Left lung (tissue), 10 donors: Measurements from ENCODE around the gene AKAP7. TPM values are rescaled to one million over a fixed set of nuclear protein-coding genes. Genes with fewer than 3 reads are reported as not detected.

Experiments
- ATAC-seq: fragments of 200-7000 bp; cut with Tn5 transposase; one replicate; pipeline ENCODE4 v1.9.1; 2020; ENCODE audit warnings: moderate library complexity
- DNase-seq, 4 donors: peaks; one replicate each; pipeline ENCODE4 v3.0.0-alpha.2; 2013 to 2020
- H3K27ac ChIP-seq, 2 donors: fragments of 200-600 bp; sonication (generic) in 1 of 2; one replicate each; pipeline versions ENCODE4 v1.5.0 to v1.8.0; 2020 to 2021
- H3K27me3 ChIP-seq, 2 donors: fragments of 200-600 bp; sonication (generic) in 1 of 2; one replicate each; pipeline versions ENCODE4 v1.5.0 to v1.8.0; 2020 to 2021
- H3K36me3 ChIP-seq, 2 donors: fragments of 200-600 bp; sonication (generic) in 1 of 2; one replicate each; pipeline versions ENCODE4 v1.5.0 to v1.8.0; 2020 to 2021
- H3K4me1 ChIP-seq, 2 donors: fragments of 200-600 bp; one replicate each; pipeline ENCODE4 v1.8.0; 2021
- H3K4me3 ChIP-seq, 2 donors: fragments of 200-600 bp; sonication (generic) in 1 of 2; one replicate each; pipeline versions ENCODE4 v1.5.0 to v1.8.0; 2020 to 2021; ENCODE audit warnings: mild to moderate bottlenecking in 1 of 2
- H3K9me3 ChIP-seq, 2 donors: fragments of 200-600 bp; sonication (generic) in 1 of 2; one replicate each; pipeline versions ENCODE4 v1.5.0 to v1.8.0; 2020 to 2021
- CTCF ChIP-seq, 2 donors: fragments of 200-600 bp; sonication (generic) in 1 of 2; IDR thresholded peaks; one replicate each; pipeline versions ENCODE4 v1.5.0 to v1.8.0; 2021; ENCODE audit warnings: antibody characterized with exemption in 2 of 2
- intact Hi-C, 2 donors: fragments of 100-400 bp; cut with DNase I; formaldehyde crosslinking; loops; one replicate each; pipeline versions ENCODE4 v1.11.2 to v1.14.2; 2022
- polyA plus RNA-seq, 6 donors: library from polyadenylated mRNA; unstranded; fragments of 120-200 nt; gene quantifications; one replicate each; pipeline ENCODE4 v1.2.1, GENCODE V29; 2013; ENCODE audit not compliant: insufficient read length in 6 of 6
- total RNA-seq, 2 donors: library from RNA; stranded (reverse); fragmentation: NEBNext Ultra II Directional; extraction: Animal tissue kit (Norgen Biotek cat#: 25700); gene quantifications; one replicate each; pipeline ENCODE4 v1.2.1, GENCODE V29; 2021
- donor health status: DM: no; HTN: yes; CAD: no.
- donor health status: DM: no; HTN: no; CAD: no.

The AKAP7 gene
- total and polyA plus RNA-seq, 8 donors = 9.3 to 28.2 (median 21.2) TPM

- intact Hi-C loops = loop anchor here (5.0 to 10.0 kb wide), 2 partner anchors 221 to 228 kb away; no protein-coding TSS in a partner anchor
- ATAC-seq (no peak), DNase-seq (no peak)
- H3K9me3 ChIP-seq = no peaks in the 10 kb centered on the region
- no peak for TF ChIP-seq CTCF (IDR thresholded peaks at IDR 0.05)
- no peak overlapping the region for H3K4me3 ChIP-seq
- H3K36me3 ChIP-seq = no peaks in the 10 kb centered on the region
- H3K27me3 ChIP-seq = no peaks in the 10 kb centered on the region
- no peaks in the 10 kb centered on the region for H3K4me1 ChIP-seq
- no peak overlapping the region for H3K27ac ChIP-seq
Observed at GRCh38 chr6:131115651-131116050, 19.6 kb upstream of the AKAP7 start.

DNA sequence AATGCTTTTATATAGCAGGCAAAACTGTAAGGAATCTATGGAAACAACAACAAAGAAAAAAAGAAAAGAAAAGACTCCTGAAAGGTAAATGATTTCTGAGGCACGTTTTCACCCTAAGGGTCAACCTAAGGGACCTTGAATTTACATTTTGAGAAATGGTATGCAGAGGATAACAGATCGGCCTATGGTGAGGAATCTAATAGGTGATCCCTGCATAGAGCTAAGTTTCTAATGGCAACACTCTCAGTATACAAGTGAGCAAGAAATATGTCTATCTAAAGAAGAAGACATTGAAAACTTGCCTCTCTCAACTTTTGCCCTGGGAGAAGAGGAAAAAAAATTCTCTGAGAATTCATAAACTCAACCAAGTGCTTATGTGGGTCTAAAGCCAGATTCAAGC lies 18.9 kb upstream of the AKAP7 start:
- H3K4me1 ChIP-seq = no peaks in the 10 kb centered on the region
- no peaks in the 10 kb centered on the region for H3K9me3 ChIP-seq
- DNase-seq (no peak), ATAC-seq (no peak)
- no peak overlapping the region for H3K27ac ChIP-seq
- no peaks in the 10 kb centered on the region for H3K27me3 ChIP-seq
- no peak for TF ChIP-seq CTCF (IDR thresholded peaks at IDR 0.05)
- H3K36me3 ChIP-seq = no peaks in the 10 kb centered on the region
- intact Hi-C loops = loop anchor here (5.0 to 10.0 kb wide), 2 partner anchors 222 to 229 kb away; no protein-coding TSS in a partner anchor
- H3K4me3 ChIP-seq = no peak overlapping the region

DNA sequence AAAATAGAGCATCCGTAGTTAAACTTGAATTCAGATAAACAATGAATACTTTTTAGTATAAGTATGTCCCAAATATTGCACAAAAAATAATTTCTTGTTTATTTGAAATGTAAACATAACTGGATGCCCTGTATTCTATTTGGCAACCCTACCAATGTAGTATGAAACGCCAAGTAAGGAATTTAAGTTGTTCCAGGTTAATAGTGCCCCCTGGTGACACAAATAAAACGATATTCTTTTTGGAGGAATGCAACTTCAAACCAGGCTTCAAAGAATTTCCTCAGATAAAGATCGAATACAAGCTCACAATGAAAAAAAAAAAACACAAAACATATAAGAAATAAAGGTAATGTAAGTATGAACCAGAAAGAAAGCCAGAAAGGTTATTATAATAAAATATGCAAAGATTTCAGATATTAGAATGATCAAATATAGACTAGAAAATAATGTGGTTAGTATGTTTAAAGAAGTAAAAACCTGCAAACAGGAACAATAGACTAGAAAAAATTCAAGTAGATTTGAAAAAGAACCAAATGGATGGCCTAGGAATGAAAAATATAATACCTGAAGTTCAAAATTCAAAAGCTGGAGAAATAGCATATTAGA lies 18.4 kb upstream of the AKAP7 start:
- Histone ChIP-seq H3K9me3 (no peaks in the 10 kb centered on the region), H3K4me3 (no peak overlapping the region), H3K27me3 (no peaks in the 10 kb centered on the region), H3K27ac (no peak overlapping the region), H3K4me1 (no peaks in the 10 kb centered on the region), H3K36me3 (no peaks in the 10 kb centered on the region)
- intact Hi-C loops = loop anchor here (5.0 to 10.0 kb wide), 2 partner anchors 222 to 230 kb away; no protein-coding TSS in a partner anchor
- DNase-seq (no peak), ATAC-seq (peak; percentile 82)
- TF ChIP-seq CTCF (IDR thresholded peaks at IDR 0.05) = peak; percentile 47

DNA sequence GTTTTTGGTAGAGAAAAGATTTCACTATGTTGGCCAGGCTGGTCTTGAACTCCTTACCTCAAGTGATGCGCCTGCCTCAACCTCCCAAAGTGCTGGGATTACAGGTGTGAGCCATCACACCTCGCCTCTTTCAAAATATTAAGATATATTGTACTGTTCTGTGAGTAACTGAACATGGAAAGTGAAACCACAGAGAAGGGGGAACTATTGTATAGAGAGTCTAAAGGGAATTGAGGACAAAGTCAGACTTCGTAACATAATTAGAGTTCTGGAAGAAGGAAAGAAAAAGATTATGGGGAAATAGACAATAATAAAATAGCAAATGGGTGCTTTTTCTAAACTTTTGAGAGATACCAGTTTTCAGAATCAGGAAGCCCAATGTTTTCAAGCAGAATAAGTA lies 17.4 kb upstream of the AKAP7 start:
- intact Hi-C loops = loop anchor here (5.0 to 10.0 kb wide), 2 partner anchors 223 to 231 kb away; no protein-coding TSS in a partner anchor
- DNase-seq = no peak
- no peak overlapping the region for H3K27ac ChIP-seq
- no peak for TF ChIP-seq CTCF (IDR thresholded peaks at IDR 0.05)
- H3K36me3 ChIP-seq = no peaks in the 10 kb centered on the region
- no peak overlapping the region for H3K4me3 ChIP-seq
- no peaks in the 10 kb centered on the region for H3K4me1 ChIP-seq
- no peaks in the 10 kb centered on the region for H3K9me3 ChIP-seq
- H3K27me3 ChIP-seq = no peaks in the 10 kb centered on the region
- no peak for ATAC-seq

DNA sequence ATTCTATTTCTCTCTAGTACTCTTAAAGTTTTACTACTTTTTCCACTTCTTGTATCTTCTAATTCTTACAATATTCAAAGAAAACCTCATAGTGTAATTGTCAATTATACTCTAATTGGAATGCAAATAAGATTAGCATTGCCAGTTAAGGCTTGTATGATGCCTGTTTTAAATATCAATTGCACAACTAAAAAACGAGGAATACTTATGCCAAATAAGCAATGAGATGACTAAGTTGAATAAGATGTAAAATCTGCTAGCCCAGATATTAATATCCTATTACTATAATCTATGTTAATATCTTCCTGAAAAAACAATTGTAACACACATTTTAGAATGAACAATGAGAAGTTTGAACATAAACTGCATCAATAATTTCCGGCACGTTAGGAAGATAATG lies 13.3 kb upstream of the AKAP7 start:
- intact Hi-C loops = no loop called here
- no peak for DNase-seq
- TF ChIP-seq CTCF (IDR thresholded peaks at IDR 0.05) = no peak

More for the DNA sequence above, 13.3 kb upstream of the AKAP7 start:
- no peaks in the 10 kb centered on the region for H3K36me3 ChIP-seq
- H3K4me3 ChIP-seq = no peak overlapping the region
- H3K4me1 ChIP-seq = no peaks in the 10 kb centered on the region
- no peak overlapping the region for H3K27ac ChIP-seq
- H3K9me3 ChIP-seq = no peaks in the 10 kb centered on the region
- H3K27me3 ChIP-seq = no peaks in the 10 kb centered on the region
- ATAC-seq = no peak
